Peyer's patch (tissue), 4 donors: ENCODE results near the gene PRKAR1B.

ENCODE experiments used
- CTCF ChIP-seq, 6 experiments: fragments of 450-650 bp in 4 of 6; fragments of 200-600 bp in 2 of 6; sonication (generic) in 1 of 6; IDR thresholded peaks; one replicate each; pipeline ENCODE4 v1.5.1; 2017 to 2019; ENCODE audit warnings: antibody characterized with exemption in 6 of 6, mild to moderate bottlenecking in 3 of 6, moderate library complexity in 1 of 6
- POLR2A ChIP-seq, 2 donors: fragments of 450-650 bp; IDR thresholded peaks; one replicate each; pipeline ENCODE4 v1.5.1; 2017; ENCODE audit warnings: antibody characterized with exemption in 2 of 2, mild to moderate bottlenecking in 2 of 2, moderate library complexity in 2 of 2

- TF ChIP-seq CTCF (IDR thresholded peaks at IDR 0.05): no peak
- no peak for TF ChIP-seq POLR2A (IDR thresholded peaks at IDR 0.05)
These were observed 220.0 kb downstream of the PRKAR1B start for GRCh38 chr7:506921-507622.
